Dermis blood vessel endothelial cell (primary cell): ENCODE measurements around the gene TRIM37. TPM values are rescaled to one million over a fixed set of nuclear protein-coding genes. Genes with fewer than 3 reads are reported as not detected.

Experiments used
- total RNA-seq: library from RNA; depleted of rRNA; stranded (reverse); fragments of >200 nt; gene quantifications from 2 replicates; pipeline ENCODE4 v1.2.3, GENCODE V29; 2014

Gene TRIM37
- total RNA-seq, 1 donor from 2014 or later, result 48.2 TPM

Other genes with a start within 250 kb of the TRIM37 start
- gene SKA2, start 48.3 kb upstream of the TRIM37 start, total RNA-seq, result 51.9 and 89.9 TPM in 2 replicates
- 3.2 and 31.7 TPM in 2 replicates for gene PRR11, start 48.9 kb upstream of the TRIM37 start, total RNA-seq
- gene SMG8, start 103.2 kb upstream of the TRIM37 start, total RNA-seq, result 23.5 and 28.1 TPM in 2 replicates
- gene GDPD1, start 113.6 kb upstream of the TRIM37 start, total RNA-seq, result 1.6 and 3.1 TPM in 2 replicates
- gene YPEL2, start 224.8 kb upstream of the TRIM37 start, total RNA-seq, result 90.8 and 101 TPM in 2 replicates